BLaER1 treated with 17β-estradiol and CSF1 and Interleukin-3, amounts not matched to agents 10 nM and 100 nM (cell line): ENCODE data around the gene CACNG4.

ENCODE experiments used
- H3K27ac ChIP-seq, 11 experiments: shearing (Covaris generic); formaldehyde crosslinking; 2 replicates each; pipeline ENCODE4 v1.8.1; 2022
- H3K27me3 ChIP-seq, 11 experiments: shearing (Covaris generic); formaldehyde crosslinking; 2 replicates each; pipeline ENCODE4 v1.8.1; 2022
- H3K36me3 ChIP-seq, 11 experiments: shearing (Covaris generic); formaldehyde crosslinking; 2 replicates each; pipeline ENCODE4 v1.8.1; 2022
- H3K4me1 ChIP-seq, 10 experiments: shearing (Covaris generic); formaldehyde crosslinking; 2 replicates each; pipeline ENCODE4 v1.8.1; 2022
- H3K4me2 ChIP-seq, 11 experiments: shearing (Covaris generic); formaldehyde crosslinking; 2 replicates each; pipeline ENCODE4 v1.8.1; 2022
- H3K4me3 ChIP-seq, 10 experiments: shearing (Covaris generic); formaldehyde crosslinking; 2 replicates each; pipeline ENCODE4 v1.8.1; 2022
- H3K9ac ChIP-seq, 11 experiments: shearing (Covaris generic); formaldehyde crosslinking; 2 replicates each; pipeline ENCODE4 v1.8.1; 2022
- H3K9me3 ChIP-seq, 11 experiments: shearing (Covaris generic); formaldehyde crosslinking; replicated peaks in 1 of 11; 2 replicates each; pipeline ENCODE4 v1.8.1; 2022
- H4K20me1 ChIP-seq, 11 experiments: shearing (Covaris generic); formaldehyde crosslinking; 2 replicates each; pipeline ENCODE4 v1.8.1; 2022
- Cebpa-rat ChIP-seq, 11 experiments: shearing (Covaris generic); IDR thresholded peaks; 2 replicates each; pipeline ENCODE4 v1.8.1; 2022

Gene CACNG4

DNA sequence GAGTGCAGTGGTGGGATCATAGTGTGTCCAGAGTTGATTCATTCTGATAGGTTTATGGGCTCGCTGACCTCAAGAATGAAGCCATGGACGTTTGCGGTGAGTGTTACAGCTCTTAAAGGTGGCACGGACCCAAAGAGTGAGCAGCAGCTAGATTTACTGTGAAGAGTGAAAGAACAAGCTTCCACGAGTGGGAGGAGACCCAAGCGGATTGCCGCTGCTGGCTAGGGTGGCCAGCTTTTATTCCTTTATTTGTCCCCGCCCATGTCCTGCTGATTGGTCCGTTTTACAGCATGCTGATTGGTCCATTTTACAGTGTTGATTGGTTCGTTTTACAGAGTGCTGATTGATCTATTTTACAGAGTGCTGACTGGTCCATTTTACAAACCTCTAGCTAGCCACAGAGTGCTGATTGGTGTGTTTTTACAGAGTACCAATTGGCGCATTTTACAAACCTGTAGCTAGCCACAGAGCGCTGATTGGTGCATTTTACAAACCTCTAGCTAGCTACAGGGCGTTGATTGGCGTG lies 17.5 kb downstream of the CACNG4 start:
- Histone ChIP-seq H3K27me3 (peaks cover 0 to 7% (median 0%) of the 10 kb centered on the region in 11 experiments; a peak in 1 of 22 replicates), H3K4me3 (no peak overlapping the region), H3K4me1 (peaks cover 55 to 76% (median 61%) of the 10 kb centered on the region in 10 experiments), H3K9ac (no peak overlapping the region), H3K9me3 (peaks cover 0 to 9% (median 4%) of the 10 kb centered on the region in 11 experiments; a peak in 3 of 22 replicates), H3K36me3 (no peaks in the 10 kb centered on the region), H3K27ac (no peak overlapping the region), H3K4me2 (no peak overlapping the region), H4K20me1 (no peaks in the 10 kb centered on the region)
- no peak for TF ChIP-seq Cebpa-rat (IDR thresholded peaks at IDR 0.05)

DNA sequence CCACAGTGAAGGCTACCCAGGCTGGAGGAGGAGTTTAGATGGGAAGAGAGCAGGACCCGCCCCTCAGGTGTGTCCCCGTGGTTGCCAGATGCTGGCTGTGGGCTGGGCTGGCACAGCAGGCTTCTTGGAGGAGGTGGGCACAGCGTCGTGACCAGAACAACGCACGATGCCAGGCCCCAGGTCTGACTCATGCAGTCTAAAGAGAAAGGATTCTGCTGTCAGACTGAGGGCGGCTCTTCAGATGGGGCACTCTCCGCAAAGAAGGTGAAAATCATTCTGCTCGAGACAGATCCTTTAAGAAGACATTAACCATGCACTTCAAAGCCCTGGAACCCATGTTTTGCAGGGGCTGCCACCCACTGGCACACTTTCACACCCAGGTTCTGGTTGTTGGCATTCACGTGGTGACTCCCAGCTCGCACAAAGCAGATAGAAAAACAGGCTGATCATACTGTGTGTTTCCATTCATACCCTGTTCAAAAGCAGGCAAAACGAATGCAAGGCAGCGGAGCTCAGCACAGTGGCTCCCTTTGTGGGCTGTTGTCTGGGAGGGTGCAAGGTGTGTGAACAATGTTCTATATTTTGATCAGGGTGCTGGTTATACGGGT lies 19.0 kb downstream of the CACNG4 start:
- H3K27me3 ChIP-seq = peaks cover 0 to 5% (median 0%) of the 10 kb centered on the region in 11 experiments; a peak in 2 of 22 replicates
- H3K36me3 ChIP-seq = no peaks in the 10 kb centered on the region
- no peak for TF ChIP-seq Cebpa-rat (IDR thresholded peaks at IDR 0.05)
- H3K4me2 ChIP-seq = peak overlapping the region in 7 of 11 experiments; percentile 63 to 85 (median 73); a peak in 14 of 22 replicates
- no peaks in the 10 kb centered on the region for H4K20me1 ChIP-seq
- H3K4me1 ChIP-seq = peaks cover 46 to 68% (median 57%) of the 10 kb centered on the region in 10 experiments
- 0 out of 22 replicates have a peak overlapping the region, but pooled peaks of 1 of the 11 experiments have one; percentile 14 for H3K9ac ChIP-seq
- peaks cover 0 to 9% (median 4%) of the 10 kb centered on the region in 11 experiments; a peak in 3 of 22 replicates for H3K9me3 ChIP-seq
- H3K27ac ChIP-seq = peak overlapping the region in 2 of 11 experiments; percentile 13 to 55; a peak in 3 of 22 replicates
- no peak overlapping the region for H3K4me3 ChIP-seq

DNA sequence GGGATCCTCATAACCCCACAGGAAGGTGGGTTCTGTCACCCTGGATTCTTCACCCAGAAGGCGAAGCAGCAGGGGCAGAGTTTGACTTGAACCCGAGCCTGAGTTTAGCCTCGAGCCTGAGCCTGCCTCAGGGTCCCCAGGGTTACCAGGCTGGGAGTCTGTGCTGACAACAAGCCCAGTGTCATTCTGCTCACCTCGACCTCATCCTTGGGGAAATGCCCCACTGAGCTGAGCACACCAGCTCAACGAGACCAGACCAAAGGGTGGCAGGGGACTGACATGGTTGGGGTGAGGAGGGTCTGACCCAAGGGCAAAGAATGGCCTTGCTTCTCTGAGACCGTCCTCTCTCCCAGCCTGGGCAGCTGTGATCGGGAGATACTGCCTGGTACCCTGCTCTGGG lies 20.2 kb downstream of the CACNG4 start:
- Histone ChIP-seq H3K4me1 (peaks cover 37 to 64% (median 47%) of the 10 kb centered on the region in 10 experiments), H3K9me3 (peaks cover 0 to 9% (median 4%) of the 10 kb centered on the region in 11 experiments; a peak in 3 of 22 replicates), H3K9ac (peak overlapping the region in 3 of 11 experiments; percentile 21 to 34 (median 32); a peak in 3 of 22 replicates), H3K36me3 (no peaks in the 10 kb centered on the region), H3K4me3 (no peak overlapping the region), H3K4me2 (peak overlapping the region; percentile 63 to 89 (median 73)), H3K27ac (peak overlapping the region in 5 of 11 experiments; percentile 16 to 55 (median 34); a peak in 5 of 22 replicates), H3K27me3 (peaks cover 0 to 7% (median 0%) of the 10 kb centered on the region in 11 experiments; a peak in 2 of 22 replicates), H4K20me1 (no peaks in the 10 kb centered on the region)
- no peak for TF ChIP-seq Cebpa-rat (IDR thresholded peaks at IDR 0.05)

DNA sequence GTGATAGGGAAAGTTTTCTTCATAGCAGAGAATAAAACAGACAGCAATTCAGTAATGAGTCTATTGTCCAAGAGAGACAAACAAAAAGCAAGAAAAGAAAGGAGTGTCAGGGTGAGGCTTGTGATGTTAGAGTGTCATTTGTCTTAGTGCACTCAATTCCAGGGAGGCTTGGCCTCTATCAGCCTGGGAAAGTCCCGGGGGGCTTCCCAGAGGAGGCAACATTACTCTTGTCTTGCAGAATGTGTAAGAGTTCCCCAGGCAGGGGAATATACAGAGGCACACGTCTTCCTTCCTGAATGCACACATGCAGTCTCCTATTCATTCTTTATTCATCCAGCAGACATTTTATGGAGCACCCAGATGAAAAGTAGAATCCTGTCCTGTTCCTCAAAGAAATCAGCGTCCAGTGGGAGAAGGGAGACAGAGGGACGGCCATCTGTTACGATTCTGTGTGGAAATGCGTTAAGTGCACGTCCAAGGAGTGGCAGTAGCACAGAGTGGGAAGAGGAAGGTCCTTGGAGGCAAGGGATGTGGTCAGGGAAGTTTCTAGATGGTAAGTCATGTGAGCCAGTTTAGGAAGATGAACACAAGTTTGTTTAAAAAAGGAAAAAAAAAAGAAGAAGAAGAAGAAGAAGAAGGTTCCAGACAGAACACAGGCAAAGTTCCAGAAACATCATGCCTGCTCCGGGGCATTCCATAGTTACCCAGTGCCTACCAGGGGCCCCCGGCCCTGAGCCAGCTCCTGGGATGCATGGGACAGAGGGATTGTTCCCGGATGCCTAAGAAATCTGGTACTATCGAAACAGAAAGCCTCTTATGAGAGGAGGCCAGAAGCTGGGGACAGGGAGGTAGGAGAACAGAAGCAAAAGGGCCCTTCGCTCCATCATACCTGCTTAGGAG lies 21.1 kb downstream of the CACNG4 start:
- no peaks in the 10 kb centered on the region for H4K20me1 ChIP-seq
- H3K4me3 ChIP-seq = no peak overlapping the region
- peaks cover 0 to 7% (median 0%) of the 10 kb centered on the region in 11 experiments; a peak in 2 of 22 replicates for H3K27me3 ChIP-seq
- peak overlapping the region; percentile 63 to 89 (median 73) for H3K4me2 ChIP-seq
- TF ChIP-seq Cebpa-rat (IDR thresholded peaks at IDR 0.05) = no peak
- peak overlapping the region in 7 of 11 experiments; percentile 1 to 57 (median 40); a peak in 10 of 22 replicates for H3K27ac ChIP-seq
- H3K4me1 ChIP-seq = peaks cover 37 to 64% (median 45%) of the 10 kb centered on the region in 10 experiments
- peak overlapping the region in 3 of 11 experiments; percentile 3 to 40 (median 22); a peak in 2 of 22 replicates for H3K9ac ChIP-seq
- H3K9me3 ChIP-seq = peaks cover 0 to 9% (median 4%) of the 10 kb centered on the region in 11 experiments; a peak in 3 of 22 replicates
- no peaks in the 10 kb centered on the region for H3K36me3 ChIP-seq

DNA sequence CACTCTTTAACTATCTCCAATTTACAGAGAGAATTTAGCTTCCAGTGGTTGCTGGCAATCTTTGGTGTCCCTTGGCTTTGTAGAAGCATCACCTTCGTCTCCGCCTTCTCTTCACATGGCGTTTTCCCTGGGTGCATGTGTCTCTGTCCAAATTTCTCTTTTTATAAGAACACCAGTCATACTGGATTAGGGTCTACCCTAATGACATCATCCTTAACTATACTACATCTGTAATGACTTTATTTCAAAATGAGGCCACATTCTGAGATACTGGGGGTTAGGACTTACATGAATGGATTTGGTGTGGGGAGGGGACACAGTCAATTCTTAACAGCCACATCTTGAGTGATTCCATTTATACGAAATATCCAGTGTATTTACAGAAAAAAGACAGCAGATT lies 22.2 kb downstream of the CACNG4 start:
- Histone ChIP-seq H3K9ac (no peak overlapping the region), H3K36me3 (no peaks in the 10 kb centered on the region), H4K20me1 (no peaks in the 10 kb centered on the region), H3K9me3 (peaks cover 0 to 9% (median 4%) of the 10 kb centered on the region in 11 experiments; a peak in 3 of 22 replicates), H3K4me3 (no peak overlapping the region), H3K27me3 (peaks cover 0 to 7% (median 0%) of the 10 kb centered on the region in 11 experiments; a peak in 2 of 22 replicates), H3K27ac (no peak overlapping the region), H3K4me2 (peak overlapping the region in 9 of 11 experiments; percentile 15 to 89 (median 73); a peak in 12 of 22 replicates), H3K4me1 (peaks cover 37 to 64% (median 45%) of the 10 kb centered on the region in 10 experiments)
- TF ChIP-seq Cebpa-rat (IDR thresholded peaks at IDR 0.05) = no peak

DNA sequence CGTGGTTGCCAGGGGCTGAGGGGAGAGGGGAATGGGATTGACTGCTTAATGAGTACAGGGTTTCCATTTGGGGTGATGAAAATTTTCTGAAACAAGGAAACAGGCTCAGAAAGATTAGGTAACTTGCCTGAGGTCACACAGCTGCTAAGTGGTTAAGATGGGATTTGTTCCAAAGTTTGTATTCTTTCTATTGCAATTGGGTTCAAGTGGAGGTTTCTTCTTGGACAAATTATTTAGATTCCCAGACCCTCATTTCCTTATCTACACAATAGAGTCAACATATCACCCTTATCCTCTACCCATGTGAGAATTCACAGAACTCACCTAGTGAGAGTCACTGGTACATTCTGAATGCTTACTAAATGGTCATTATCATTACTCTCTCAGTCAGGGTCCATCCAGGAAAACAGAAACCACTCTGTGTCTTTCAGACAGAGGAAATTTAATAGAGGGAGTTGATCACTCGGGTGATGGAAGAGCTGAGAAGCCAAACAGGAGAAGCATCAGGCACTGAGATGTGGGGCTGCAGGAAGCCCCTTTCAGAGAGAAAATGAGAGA lies 22.6 kb downstream of the CACNG4 start:
- peaks cover 0 to 7% (median 0%) of the 10 kb centered on the region in 11 experiments; a peak in 2 of 22 replicates for H3K27me3 ChIP-seq
- no peaks in the 10 kb centered on the region for H3K36me3 ChIP-seq
- H3K27ac ChIP-seq = no peak overlapping the region
- peaks cover 37 to 64% (median 45%) of the 10 kb centered on the region in 10 experiments for H3K4me1 ChIP-seq
- H3K9ac ChIP-seq = no peak overlapping the region
- no peaks in the 10 kb centered on the region for H4K20me1 ChIP-seq
- H3K4me3 ChIP-seq = no peak overlapping the region
- H3K9me3 ChIP-seq = peaks cover 0 to 6% (median 0%) of the 10 kb centered on the region in 11 experiments; a peak in 2 of 22 replicates
- H3K4me2 ChIP-seq = peak overlapping the region in 7 of 11 experiments; percentile 15 to 89 (median 63); a peak in 8 of 22 replicates
- TF ChIP-seq Cebpa-rat (IDR thresholded peaks at IDR 0.05) = no peak

DNA sequence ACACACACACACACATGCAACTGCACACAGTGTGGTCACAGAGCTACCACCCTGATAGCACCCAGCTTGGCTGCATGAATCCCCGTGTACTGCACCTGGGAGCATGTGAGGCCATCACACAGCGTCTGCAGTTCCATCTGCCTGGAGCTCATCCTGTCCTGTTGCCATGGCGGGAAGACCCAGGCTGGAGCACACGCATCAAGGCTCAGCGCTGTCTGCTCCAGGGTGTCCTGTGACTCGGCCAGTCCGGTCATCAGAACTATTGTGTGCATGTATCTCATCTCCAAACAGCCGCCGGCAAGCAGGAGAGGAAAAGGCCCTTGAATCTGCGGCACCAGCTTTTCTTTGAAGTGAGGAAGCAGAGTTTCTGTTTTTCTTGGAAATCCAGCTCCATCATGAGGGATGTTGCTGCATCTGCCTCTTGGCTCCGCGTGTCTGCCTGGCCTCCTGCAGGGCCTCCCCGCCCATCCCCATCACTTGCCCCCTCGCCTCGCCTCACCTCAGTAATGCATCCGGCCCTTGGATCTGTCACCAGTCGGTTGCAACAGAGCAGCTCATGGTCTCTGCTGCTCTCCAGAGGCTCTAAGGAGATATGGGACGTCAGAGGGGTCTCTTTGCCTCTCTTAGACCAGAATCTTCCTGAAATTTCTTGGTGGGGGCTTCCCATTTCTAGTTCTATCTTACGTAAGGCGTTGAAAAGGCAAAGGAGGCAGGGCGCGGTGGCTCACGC lies 23.7 kb downstream of the CACNG4 start:
- Histone ChIP-seq H3K4me1 (peaks cover 30 to 58% (median 38%) of the 10 kb centered on the region in 10 experiments), H3K9me3 (no peaks in the 10 kb centered on the region), H3K27me3 (peaks cover 0 to 7% (median 0%) of the 10 kb centered on the region in 11 experiments; a peak in 2 of 22 replicates), H4K20me1 (no peaks in the 10 kb centered on the region), H3K4me3 (no peak overlapping the region), H3K9ac (no peak overlapping the region), H3K36me3 (no peaks in the 10 kb centered on the region), H3K4me2 (peak overlapping the region in 2 of 11 experiments; percentile 63 to 89; a peak in 2 of 22 replicates), H3K27ac (no peak overlapping the region)
- TF ChIP-seq Cebpa-rat (IDR thresholded peaks at IDR 0.05) = no peak

DNA sequence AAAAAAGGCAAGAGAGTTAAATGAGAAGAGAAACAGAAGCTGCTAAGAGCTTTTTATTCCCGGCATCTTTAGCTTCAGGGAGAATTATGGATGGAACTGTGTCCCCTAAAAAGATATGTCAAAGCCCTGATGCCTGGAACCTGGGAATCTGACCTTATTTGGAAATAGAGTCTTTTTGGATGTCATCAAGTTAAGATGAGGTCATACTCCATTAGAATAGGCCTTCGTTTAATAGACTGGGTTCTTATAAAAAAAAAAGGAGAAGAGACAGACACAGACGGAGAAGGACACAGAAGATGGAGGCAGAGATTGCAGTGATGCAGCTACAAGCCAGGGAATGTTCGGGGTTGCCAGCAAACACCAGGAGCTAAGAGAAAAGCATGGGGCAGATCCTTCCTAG lies 24.6 kb downstream of the CACNG4 start:
- no peak for TF ChIP-seq Cebpa-rat (IDR thresholded peaks at IDR 0.05)
- no peak overlapping the region for H3K27ac ChIP-seq
- no peaks in the 10 kb centered on the region for H4K20me1 ChIP-seq
- peaks cover 0 to 7% (median 0%) of the 10 kb centered on the region in 11 experiments; a peak in 2 of 22 replicates for H3K27me3 ChIP-seq
- peaks cover 22 to 49% (median 31%) of the 10 kb centered on the region in 10 experiments for H3K4me1 ChIP-seq
- H3K9me3 ChIP-seq = no peaks in the 10 kb centered on the region
- H3K4me2 ChIP-seq = no peak overlapping the region
- H3K9ac ChIP-seq = no peak overlapping the region
- H3K4me3 ChIP-seq = no peak overlapping the region
- no peaks in the 10 kb centered on the region for H3K36me3 ChIP-seq
